ENCODE data around the gene NHLH1.

Gene NHLH1

DNA sequence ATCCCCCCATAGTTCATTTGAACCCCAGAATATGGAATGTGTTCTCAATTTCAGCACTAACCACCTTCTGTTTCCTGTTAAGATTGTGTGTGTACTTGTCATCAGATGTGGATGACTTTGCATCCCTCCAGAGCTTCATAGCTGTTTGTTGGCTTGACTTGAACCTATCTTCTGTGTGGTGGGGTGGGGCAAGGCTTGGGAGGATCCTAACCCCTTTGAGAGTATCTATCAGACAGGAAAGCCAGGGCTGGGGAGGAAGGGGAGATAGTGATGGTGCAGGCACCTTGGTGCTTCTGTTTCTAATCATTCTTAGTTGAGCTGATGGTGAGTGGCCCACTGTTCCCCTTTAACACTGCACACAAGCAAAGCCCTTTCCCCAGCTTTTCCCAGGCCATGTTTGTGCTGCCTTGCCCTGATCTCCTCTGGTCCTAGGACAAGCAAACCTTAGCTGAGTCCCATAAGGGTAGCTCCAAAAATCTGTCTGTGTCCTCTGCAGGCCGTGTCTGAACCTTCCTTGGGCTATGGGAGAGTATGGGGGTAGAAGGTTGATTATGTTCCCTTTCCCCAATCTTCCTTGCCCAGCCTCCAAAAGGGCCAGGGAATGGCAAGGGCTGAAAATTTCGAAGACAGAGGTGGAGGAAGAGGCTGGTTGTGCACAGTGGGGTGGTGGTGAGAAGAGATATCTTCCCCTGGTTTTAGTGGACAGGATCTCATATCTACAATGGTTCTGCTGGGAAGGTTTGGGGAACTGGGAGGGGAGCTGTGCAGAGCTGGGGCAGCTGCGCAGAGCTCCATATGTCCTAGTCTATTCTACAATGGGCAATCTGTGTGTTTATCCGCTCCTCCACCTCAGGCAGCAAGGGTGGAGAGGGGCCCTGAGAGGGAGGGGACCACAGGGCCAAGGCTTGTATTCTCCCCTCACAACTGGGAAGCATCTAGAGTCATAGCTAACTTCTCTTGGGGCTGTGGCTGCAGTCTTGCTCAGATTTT lies 1.4 kb downstream of the NHLH1 start:
- Histone ChIP-seq H3K27ac (ENCODE audit: low read length) (no peak overlapping the region), H3K9ac (ENCODE audit: low read length in 2 of 2) (no peak overlapping the region), H3K4me1 (ENCODE audit: control insufficient read depth, insufficient read depth, low read length) (no peaks in the 10 kb centered on the region), H3K4me3 (ENCODE audit: low read length in 2 of 2) (no peak overlapping the region), H3K27me3 (ENCODE audit: control insufficient read depth in 1 of 2, insufficient read depth in 2 of 2, low read length in 2 of 2) (peaks cover 8% of the 10 kb centered on the region in 2 donors), H3K36me3 (ENCODE audit: control insufficient read depth in 2 of 2, insufficient read depth in 2 of 2, low read length in 2 of 2) (no peaks in the 10 kb centered on the region), H3K9me3 (ENCODE audit: control insufficient read depth in 2 of 2, low read length in 2 of 2) (no peaks in the 10 kb centered on the region)

DNA sequence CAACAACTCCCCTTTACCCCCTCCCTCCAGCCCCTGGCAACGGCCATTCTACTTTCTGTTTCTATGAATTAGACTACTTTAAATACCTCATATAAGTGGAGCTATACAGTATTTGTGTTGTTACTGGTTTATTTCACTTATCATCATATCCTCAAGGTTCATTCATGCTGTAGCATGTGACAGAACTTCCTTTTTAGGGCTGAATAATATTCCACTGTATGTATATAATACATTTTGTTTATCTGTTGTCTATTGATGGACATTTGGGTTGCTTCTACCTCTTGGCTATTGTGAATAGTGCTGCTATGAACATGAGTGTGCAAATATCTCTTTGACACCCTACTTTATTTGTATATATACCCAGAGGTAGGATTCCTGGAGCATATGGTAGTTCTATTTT lies 2.2 kb downstream of the NHLH1 start:
- H3K4me1 ChIP-seq (ENCODE audit: control insufficient read depth, insufficient read depth, low read length) = no peaks in the 10 kb centered on the region
- H3K27me3 ChIP-seq (ENCODE audit: control insufficient read depth in 1 of 2, insufficient read depth in 2 of 2, low read length in 2 of 2) = peaks cover 8% of the 10 kb centered on the region in 2 donors
- no peaks in the 10 kb centered on the region for H3K36me3 ChIP-seq (ENCODE audit: control insufficient read depth in 2 of 2, insufficient read depth in 2 of 2, low read length in 2 of 2)
- H3K27ac ChIP-seq (ENCODE audit: low read length) = no peak overlapping the region
- H3K9ac ChIP-seq (ENCODE audit: low read length in 2 of 2) = no peak overlapping the region
- no peaks in the 10 kb centered on the region for H3K9me3 ChIP-seq (ENCODE audit: control insufficient read depth in 2 of 2, low read length in 2 of 2)
- no peak overlapping the region for H3K4me3 ChIP-seq (ENCODE audit: low read length in 2 of 2)

DNA sequence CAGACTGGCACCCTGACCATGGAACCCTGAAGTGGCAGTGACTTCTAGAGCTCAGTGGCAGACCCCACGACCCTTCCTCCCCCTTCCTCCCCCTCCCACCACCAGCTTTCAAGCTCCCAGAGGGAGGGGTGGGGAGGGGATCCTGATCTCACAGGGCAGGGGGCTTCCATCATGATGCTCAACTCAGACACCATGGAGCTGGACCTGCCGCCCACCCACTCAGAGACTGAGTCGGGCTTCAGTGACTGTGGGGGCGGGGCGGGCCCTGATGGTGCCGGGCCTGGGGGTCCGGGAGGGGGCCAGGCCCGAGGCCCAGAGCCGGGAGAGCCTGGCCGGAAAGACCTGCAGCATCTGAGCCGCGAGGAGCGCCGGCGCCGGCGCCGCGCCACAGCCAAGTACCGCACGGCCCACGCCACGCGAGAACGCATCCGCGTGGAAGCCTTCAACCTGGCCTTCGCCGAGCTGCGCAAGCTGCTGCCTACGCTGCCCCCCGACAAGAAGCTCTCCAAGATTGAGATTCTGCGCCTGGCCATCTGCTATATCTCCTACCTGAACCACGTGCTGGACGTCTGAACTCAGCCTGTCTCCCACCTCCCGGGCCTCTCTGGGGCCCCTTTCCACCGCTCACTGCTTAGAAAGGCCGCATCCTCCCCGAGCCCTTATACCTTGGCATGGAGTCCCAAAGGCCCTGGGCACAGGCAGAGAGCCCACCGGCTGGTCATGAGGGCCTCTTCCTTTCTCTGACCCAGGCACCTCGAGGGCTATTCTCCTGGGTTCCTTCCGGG lies 3.9 kb downstream of the NHLH1 start:
- Histone ChIP-seq H3K27me3 (ENCODE audit: control insufficient read depth in 1 of 2, insufficient read depth in 2 of 2, low read length in 2 of 2) (peaks cover 8 to 12% of the 10 kb centered on the region in 2 donors), H3K36me3 (ENCODE audit: control insufficient read depth in 2 of 2, insufficient read depth in 2 of 2, low read length in 2 of 2) (no peaks in the 10 kb centered on the region), H3K4me3 (ENCODE audit: low read length in 2 of 2) (no peak overlapping the region), H3K4me1 (ENCODE audit: control insufficient read depth, insufficient read depth, low read length) (peaks cover 4% of the 10 kb centered on the region), H3K9ac (ENCODE audit: low read length in 2 of 2) (no peak overlapping the region), H3K9me3 (ENCODE audit: control insufficient read depth in 2 of 2, low read length in 2 of 2) (no peaks in the 10 kb centered on the region), H3K27ac (ENCODE audit: low read length) (no peak overlapping the region)

DNA sequence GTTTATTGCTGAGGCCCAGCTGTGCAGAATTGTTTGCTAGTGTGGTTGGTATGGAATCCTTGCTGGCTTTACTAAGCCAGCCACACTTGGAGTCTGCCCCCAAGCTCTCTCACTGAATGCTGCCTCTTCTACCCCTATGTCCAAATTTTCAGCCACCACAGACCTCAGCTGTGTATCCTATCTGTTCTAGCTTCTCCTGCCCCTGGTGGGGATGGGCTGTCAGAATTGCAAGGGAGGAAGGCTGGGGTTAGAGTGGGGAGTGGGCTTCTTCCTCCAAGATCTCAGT lies 4.4 kb downstream of the NHLH1 start:
- H3K36me3 ChIP-seq (ENCODE audit: control insufficient read depth in 2 of 2, insufficient read depth in 2 of 2, low read length in 2 of 2) = no peaks in the 10 kb centered on the region
- no peak overlapping the region for H3K4me3 ChIP-seq (ENCODE audit: low read length in 2 of 2)
- no peak overlapping the region for H3K9ac ChIP-seq (ENCODE audit: low read length in 2 of 2)
- H3K4me1 ChIP-seq (ENCODE audit: control insufficient read depth, insufficient read depth, low read length) = peaks cover 8% of the 10 kb centered on the region
- no peak overlapping the region for H3K27ac ChIP-seq (ENCODE audit: low read length)
- peaks cover 8 to 13% of the 10 kb centered on the region in 2 donors for H3K27me3 ChIP-seq (ENCODE audit: control insufficient read depth in 1 of 2, insufficient read depth in 2 of 2, low read length in 2 of 2)
- no peaks in the 10 kb centered on the region for H3K9me3 ChIP-seq (ENCODE audit: control insufficient read depth in 2 of 2, low read length in 2 of 2)

DNA sequence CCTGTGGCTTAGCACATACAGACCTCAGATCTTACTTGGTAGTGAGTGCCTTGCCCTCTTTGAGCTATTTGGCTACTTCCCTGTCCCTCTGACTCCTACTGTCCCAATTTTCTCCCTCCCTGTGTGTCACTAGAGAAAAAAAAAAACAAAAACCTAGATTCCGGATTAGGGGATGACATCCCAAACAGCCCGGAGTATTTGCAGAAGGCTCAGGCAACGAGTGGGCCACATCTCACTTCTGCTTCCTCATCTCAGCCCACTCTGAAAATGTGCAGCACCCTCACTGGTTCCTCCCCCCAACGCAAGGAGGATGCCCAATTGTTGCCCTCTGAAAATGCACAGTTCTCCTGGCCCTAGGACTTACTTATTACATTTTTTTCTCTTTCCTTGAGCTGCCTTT lies 4.9 kb downstream of the NHLH1 start:
- H3K27me3 ChIP-seq (ENCODE audit: control insufficient read depth in 1 of 2, insufficient read depth in 2 of 2, low read length in 2 of 2) = peaks cover 8 to 15% of the 10 kb centered on the region in 2 donors
- H3K9ac ChIP-seq (ENCODE audit: low read length in 2 of 2) = no peak overlapping the region
- no peaks in the 10 kb centered on the region for H3K9me3 ChIP-seq (ENCODE audit: control insufficient read depth in 2 of 2, low read length in 2 of 2)

DNA sequence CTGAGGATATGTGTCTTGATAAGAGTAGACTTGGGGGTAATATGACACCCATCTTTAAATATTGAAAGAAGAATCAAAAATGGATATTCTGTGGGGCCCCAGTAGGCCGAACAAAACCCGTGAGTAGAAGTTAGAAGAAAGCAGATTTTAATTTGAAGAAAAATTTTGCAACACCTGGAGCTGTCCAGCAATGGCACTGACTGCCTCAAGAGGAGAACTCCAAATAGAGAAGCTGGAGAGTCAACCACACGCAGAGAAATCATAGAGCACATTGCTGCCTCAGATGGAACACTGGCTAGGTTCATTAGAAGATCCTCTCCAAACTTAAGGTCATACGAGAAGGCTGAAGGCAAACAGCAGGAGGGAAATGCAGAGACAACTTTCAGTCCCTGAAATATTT lies 6.8 kb downstream of the NHLH1 start:
- Histone ChIP-seq H3K9ac (ENCODE audit: low read length in 2 of 2) (no peak overlapping the region), H3K27ac (ENCODE audit: low read length) (no peak overlapping the region), H3K9me3 (ENCODE audit: control insufficient read depth in 2 of 2, low read length in 2 of 2) (no peaks in the 10 kb centered on the region), H3K4me1 (ENCODE audit: control insufficient read depth, insufficient read depth, low read length) (peaks cover 10% of the 10 kb centered on the region), H3K4me3 (ENCODE audit: low read length in 2 of 2) (no peak overlapping the region), H3K36me3 (ENCODE audit: control insufficient read depth in 2 of 2, insufficient read depth in 2 of 2, low read length in 2 of 2) (no peaks in the 10 kb centered on the region), H3K27me3 (ENCODE audit: control insufficient read depth in 1 of 2, insufficient read depth in 2 of 2, low read length in 2 of 2) (peaks cover 8 to 11% of the 10 kb centered on the region in 2 donors)

More for the DNA sequence above, 4.9 kb downstream of the NHLH1 start:
- Histone ChIP-seq H3K36me3 (ENCODE audit: control insufficient read depth in 2 of 2, insufficient read depth in 2 of 2, low read length in 2 of 2) (no peaks in the 10 kb centered on the region), H3K4me3 (ENCODE audit: low read length in 2 of 2) (no peak overlapping the region), H3K4me1 (ENCODE audit: control insufficient read depth, insufficient read depth, low read length) (peaks cover 10% of the 10 kb centered on the region), H3K27ac (ENCODE audit: low read length) (no peak overlapping the region)

DNA sequence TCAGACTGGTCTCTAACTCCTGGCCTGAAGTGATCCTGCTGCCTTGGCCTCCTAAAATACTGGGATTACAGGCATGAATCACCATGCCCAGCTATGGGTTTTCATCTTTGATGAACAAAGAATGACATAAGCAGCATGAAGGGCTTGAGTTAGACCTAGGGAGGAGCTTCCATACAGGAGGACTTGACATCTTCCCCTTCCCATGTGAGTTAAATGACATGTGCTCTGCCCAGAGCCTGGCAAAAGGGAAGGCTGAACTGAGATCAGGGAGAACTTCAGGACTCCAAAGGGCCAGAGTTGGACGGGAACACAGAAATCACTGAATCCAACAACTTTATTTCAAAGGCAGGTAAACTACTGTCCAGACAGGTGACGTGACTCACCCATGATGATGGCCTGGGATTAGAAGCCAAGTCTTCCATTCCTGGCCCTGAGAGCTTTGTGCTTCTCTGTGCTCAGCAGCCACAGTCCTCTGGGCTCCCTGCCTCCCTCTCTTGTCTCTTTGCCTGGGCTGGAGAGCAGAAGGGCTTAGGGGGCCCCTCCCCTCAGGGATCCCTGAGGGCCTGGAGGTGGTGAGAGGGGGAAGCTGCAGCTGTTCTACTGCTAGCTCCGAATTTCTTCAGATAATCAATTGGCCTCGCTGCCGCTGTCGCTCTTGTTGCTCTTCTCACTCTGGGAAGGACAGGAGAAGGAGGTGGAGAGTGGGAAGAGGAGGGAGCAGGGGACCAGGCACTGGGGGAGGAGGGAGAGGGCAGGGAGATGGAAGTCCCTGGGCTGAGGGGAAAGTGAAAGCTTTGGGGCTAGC lies 7.6 kb downstream of the NHLH1 start:
- H3K36me3 ChIP-seq (ENCODE audit: control insufficient read depth in 2 of 2, insufficient read depth in 2 of 2, low read length in 2 of 2) = no peaks in the 10 kb centered on the region
- H3K4me1 ChIP-seq (ENCODE audit: control insufficient read depth, insufficient read depth, low read length) = peaks cover 10% of the 10 kb centered on the region
- H3K9ac ChIP-seq (ENCODE audit: low read length in 2 of 2) = no peak overlapping the region
- H3K27ac ChIP-seq (ENCODE audit: low read length) = no peak overlapping the region
- H3K9me3 ChIP-seq (ENCODE audit: control insufficient read depth in 2 of 2, low read length in 2 of 2) = no peaks in the 10 kb centered on the region
- no peak overlapping the region for H3K4me3 ChIP-seq (ENCODE audit: low read length in 2 of 2)
- peaks cover 8 to 11% of the 10 kb centered on the region in 2 donors for H3K27me3 ChIP-seq (ENCODE audit: control insufficient read depth in 1 of 2, insufficient read depth in 2 of 2, low read length in 2 of 2)

DNA sequence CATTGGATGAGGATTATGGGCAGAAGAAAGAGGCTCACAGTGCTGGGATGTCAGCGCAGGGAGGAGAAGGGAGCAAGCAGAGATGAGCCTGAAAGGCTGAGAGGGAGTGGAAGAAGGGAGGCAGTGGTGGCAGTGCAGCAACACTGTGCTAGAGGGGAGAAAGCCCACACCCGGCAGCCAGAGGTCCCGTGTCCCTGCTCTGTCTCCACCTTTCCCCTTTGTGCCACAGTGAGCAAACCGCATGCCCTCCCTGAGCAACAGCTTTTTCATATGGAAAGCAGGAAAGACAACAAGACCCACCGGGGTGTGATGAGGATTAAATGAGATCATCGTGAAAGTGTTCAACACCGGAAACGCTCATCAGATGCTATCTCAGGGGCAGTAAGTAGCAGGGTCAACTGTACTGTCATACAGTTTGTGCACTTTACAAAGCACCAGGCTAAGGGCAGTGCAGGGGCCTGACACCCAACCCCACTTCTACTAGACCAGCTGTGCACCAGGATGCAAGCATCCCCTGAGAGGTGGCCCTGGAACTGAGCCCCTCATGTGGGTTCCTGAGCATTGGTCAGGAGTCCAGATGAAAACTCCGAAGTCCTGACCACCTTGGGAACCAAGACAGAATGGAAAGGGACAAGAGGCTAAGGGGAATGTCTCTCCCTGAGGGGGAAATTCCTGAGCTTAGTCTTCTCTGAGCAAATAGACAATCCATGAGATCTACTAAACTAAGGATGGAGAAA lies 9.1 kb downstream of the NHLH1 start:
- Histone ChIP-seq H3K9me3 (ENCODE audit: control insufficient read depth in 2 of 2, low read length in 2 of 2) (no peaks in the 10 kb centered on the region), H3K4me3 (ENCODE audit: low read length in 2 of 2) (no peak overlapping the region), H3K27ac (ENCODE audit: low read length) (no peak overlapping the region), H3K27me3 (ENCODE audit: control insufficient read depth in 1 of 2, insufficient read depth in 2 of 2, low read length in 2 of 2) (peaks cover 4 to 11% of the 10 kb centered on the region in 2 donors), H3K36me3 (ENCODE audit: control insufficient read depth in 2 of 2, insufficient read depth in 2 of 2, low read length in 2 of 2) (no peaks in the 10 kb centered on the region), H3K4me1 (ENCODE audit: control insufficient read depth, insufficient read depth, low read length) (peaks cover 10% of the 10 kb centered on the region), H3K9ac (ENCODE audit: low read length in 2 of 2) (no peak overlapping the region)

DNA sequence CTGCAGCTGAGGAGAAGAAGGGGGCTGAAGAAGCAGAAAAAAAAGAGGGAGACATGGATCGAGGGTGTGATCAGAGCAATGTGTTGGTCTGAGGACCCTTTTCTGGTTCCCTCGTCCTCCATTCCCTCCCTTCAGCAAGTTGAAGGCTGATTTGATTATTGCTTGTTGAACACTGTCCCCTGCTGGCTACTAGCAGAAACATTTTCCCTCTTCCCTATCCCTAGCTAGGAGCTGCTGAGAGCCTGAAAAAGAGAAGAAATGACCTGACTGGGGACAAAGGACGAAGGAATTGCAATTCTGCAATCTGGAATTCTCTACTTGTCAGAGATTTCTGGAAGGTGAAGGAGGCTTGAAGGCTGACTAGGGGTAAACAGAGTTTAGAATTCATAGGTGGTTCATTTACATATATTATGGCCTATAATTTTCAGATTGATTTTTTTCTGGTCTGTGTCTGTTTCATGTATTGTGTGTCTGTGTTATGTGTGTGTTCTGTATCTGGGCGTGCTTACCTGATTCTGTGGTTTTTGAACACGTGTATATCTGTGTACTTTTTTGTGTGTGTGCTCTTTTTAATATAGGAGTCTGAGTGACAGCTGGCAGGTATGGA lies 9.8 kb downstream of the NHLH1 start:
- H3K9me3 ChIP-seq (ENCODE audit: control insufficient read depth in 2 of 2, low read length in 2 of 2) = no peaks in the 10 kb centered on the region
- H3K4me3 ChIP-seq (ENCODE audit: low read length in 2 of 2) = no peak overlapping the region
- peaks cover 0 to 11% of the 10 kb centered on the region in 2 donors for H3K27me3 ChIP-seq (ENCODE audit: control insufficient read depth in 1 of 2, insufficient read depth in 2 of 2, low read length in 2 of 2)
- H3K9ac ChIP-seq (ENCODE audit: low read length in 2 of 2) = no peak overlapping the region
- no peak overlapping the region for H3K27ac ChIP-seq (ENCODE audit: low read length)
- peaks cover 10% of the 10 kb centered on the region for H3K4me1 ChIP-seq (ENCODE audit: control insufficient read depth, insufficient read depth, low read length)
- no peaks in the 10 kb centered on the region for H3K36me3 ChIP-seq (ENCODE audit: control insufficient read depth in 2 of 2, insufficient read depth in 2 of 2, low read length in 2 of 2)

All from stomach smooth muscle (tissue), 2 donors.